Epidermal melanocyte (primary cell): Measurements from ENCODE around the gene DEPP1.

Source experiments
- DNase-seq: peaks from one replicate; pipeline ENCODE4 v3.0.0; 2011; ENCODE audit warnings: low spot score; ENCODE audit not compliant: insufficient read length

The DEPP1 gene

DNA sequence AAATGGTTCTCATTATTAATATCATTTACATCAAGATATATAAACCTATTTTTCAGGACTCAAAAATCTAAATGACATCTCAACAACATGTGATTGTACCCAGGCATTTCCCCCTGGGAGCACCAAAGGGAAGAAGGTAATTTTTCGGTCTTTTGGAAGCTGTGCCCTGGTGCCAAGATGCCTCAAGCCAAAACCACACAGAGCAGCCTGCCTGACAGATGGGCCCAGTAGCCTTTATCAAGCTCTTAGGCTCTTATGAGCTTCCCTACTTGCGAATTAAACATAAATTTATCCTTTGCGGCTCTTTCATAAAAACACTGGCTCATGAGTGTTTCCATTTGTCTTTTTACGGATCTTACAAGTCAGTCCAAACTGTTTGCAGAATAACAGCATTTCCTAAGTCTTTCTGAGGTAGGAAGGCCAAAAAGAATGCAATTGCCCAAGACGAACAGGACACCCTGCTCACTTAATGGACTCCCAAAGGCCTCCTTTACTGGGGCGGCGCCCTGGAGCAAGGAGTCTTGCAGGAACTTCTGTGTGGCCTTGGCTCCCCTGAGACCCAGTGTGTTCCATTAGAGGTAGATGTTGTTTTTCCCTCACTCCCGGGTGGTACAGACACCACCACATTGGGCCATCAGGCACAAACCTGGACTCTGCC lies 23.1 kb downstream of the DEPP1 start:
- DNase-seq = no peak

DNA sequence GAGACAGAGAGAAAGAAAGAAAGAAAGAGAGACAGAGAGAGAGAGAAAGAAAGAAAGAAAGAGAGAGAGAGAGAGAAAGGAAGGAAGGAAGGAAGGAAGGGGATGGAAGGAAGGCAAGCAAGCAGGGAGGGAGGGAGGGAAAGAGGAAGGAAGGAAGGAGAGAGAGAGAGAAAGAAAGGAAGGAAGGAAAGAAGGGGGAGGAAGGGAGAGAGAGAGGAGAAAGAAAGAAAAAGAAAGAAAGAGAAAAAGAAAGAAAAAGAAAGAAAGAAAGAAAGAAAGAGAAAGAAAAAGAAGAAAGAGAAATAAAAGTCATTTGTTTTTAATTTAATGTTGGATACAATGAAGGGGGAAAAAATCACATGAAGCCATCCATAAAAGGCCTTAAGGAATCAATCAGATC lies 23.6 kb downstream of the DEPP1 start:
- no peak for DNase-seq

DNA sequence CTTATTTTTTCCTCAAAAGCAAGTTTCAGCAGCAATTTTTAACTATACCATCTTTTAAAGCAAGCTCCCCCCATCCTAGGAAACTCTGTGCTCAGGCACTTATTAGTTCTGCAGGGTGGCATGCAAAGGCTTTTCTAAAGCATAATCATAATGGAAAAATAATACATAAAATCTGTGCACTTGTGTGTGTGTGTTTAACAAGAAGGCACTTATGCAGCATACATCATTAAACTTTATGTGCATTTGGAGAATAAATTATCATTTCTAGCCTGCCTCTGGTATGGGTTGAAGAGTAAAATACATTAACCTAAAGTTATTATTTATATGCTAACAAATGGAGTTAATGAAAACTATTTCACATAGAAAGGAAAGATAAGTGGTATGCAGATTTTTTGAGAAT lies 24.6 kb downstream of the DEPP1 start:
- no peak for DNase-seq

DNA sequence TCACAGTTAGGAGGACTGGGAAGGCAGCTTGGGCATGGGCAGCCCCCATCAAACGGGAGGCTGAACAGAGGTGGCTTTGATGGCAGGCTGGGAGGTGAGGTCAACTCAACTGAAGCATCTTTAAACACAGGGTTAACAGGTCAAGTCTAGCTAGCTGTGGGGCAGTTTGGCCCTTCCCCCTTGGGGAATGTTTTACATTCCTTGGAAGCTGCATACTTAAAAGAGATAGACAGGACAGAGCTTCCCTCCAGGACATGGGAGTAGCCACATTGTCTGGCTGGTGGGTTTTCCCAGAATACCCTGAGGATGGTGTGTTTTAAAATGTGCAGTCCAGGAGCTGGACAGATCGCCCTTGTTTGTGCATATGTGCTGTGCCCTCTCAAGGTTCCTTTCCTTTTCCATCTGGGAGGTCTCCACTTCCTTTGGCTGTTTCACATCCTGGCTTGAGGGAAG lies 25.8 kb downstream of the DEPP1 start:
- no peak for DNase-seq

DNA sequence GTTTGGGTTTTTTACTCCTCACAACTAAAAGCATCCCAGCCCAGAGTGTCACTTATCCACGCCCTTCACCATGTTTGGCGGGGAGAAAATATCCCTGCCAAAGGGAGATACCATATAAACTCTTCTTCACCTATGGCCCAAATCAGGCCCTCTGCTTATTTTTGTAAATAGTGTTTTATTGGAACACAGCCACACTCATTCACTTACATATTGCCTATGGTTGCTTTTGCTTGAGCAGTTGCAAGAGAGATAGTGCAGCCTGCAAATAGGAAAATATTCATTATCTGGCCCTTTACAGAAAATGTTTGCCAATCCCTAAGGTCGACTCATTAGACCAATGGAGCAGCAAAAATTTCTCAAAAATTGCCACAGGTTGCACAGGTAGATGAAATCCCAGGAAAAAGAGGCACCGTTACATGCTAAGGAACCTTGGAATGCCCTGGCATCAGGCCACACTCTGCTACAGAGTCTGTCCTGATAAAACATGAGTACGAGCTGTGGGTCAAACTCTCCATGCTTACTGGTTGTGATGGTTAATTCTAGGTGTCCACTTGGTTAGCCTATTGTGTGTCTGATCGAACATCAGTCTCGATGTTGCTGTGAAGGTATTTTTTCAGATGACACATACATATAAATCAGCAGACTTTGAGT lies 26.9 kb downstream of the DEPP1 start:
- no peak for DNase-seq

DNA sequence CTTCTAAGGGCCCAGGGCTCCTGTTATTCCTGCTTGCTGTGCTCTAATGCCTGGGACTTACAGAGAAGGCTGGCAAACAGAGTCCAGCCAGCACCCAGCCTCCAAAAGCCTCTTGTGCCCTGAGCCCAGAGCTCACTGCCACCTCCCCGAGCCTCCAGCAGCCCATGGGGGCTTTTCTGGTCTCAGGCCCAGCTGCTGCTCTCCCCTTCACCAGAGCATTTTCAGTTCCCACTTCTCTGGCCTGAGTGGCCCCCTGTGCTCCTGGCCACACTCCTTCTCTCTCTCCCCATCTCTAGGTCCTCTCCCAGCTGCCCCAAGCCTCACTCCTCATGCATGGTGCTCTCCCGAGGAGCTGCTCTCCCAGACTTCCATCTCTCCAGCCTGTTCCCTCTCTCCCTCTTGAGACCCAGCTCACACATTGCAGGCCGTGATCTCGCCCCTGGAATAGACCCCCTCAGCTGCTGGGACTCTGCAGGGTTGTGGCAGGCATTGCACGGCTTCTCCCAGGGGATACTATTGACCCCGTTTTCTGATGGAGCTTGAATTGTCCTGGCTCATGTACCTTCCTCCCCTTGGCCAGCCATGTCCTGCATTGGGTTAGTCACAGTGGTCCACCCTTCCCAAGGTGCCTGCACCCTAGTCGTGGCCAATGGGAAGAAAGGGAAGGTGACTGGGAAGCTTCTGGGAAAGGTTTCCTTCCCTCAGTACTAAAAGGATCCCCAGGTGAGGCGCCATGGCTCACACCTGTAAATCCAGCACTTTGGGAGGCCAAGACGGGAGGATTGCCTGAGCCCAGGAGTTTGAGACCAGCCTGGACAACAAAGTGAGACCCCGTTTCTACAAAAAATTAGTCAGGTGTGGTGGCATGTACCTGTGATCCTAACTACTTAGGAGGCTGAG lies 28.0 kb downstream of the DEPP1 start:
- DNase-seq = no peak

DNA sequence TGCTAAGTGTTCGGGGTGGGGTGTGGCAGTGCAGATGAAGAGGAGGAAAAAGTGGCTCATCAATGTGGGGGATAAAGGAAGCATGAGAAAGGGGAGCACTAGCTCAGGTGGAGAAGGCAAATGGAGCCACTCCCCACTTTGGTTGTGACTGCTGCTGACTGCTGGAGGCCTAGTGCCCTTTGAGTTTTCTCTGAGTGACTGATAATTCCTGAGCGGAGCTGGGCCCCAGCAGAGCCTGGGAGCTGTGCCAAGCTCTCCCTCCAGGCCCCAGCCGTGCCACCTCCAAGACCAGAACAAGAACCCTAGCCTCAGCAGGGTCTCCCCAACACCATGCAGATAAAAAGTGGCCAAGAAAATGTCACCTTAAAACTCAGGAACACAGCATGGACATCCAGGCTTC lies 28.7 kb downstream of the DEPP1 start:
- no peak for DNase-seq

DNA sequence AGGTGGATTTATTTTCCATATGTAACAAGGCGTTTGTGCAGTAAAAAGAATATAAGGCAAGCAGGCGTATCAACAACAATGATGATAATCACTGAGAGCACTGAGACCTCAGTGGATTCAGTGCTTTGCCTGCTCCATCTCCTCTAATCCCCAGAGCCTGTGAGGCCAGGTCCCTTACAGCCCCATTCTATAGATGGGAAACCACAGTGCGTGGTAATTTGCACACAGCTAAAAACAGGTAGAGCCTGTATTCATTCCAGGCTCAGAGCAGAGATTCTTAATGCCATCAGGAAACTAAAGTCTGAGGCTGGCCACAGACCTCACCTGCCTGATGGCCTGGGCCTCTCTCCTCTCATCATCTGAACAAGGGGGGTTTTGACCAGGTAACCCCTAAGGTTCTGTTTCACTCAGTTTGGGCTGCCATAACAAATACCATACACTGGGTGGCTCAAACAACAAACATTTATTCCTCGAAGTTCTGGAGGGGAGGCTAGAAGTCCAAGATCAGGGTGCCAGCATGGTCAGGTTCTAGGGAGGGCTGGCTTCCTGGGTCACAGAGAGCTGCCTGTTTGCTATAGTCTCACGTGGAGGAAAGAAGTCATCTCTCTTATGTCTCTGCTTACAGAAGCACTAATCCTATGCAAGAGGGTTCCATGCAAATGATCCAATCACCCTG lies 29.3 kb downstream of the DEPP1 start:
- no peak for DNase-seq

DNA sequence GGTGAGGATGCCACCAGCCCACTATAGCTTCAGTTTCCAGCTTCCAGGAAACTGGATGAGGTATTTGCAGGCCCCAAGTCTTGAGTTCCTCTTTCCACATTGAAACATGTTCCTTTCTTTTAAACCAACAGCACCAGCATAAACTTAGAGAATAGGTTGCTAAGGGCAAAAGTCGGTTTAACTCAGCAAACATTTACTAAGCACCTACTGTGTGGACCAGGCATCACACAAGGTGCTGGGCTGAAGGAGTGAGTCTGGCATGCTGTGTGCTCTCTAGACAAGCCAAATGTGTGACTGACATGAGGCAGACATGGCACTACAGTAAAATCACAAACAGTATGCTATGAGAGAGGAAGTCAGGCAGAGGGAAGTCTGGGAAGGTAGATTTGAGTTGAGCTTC lies 30.0 kb downstream of the DEPP1 start:
- DNase-seq = no peak

DNA sequence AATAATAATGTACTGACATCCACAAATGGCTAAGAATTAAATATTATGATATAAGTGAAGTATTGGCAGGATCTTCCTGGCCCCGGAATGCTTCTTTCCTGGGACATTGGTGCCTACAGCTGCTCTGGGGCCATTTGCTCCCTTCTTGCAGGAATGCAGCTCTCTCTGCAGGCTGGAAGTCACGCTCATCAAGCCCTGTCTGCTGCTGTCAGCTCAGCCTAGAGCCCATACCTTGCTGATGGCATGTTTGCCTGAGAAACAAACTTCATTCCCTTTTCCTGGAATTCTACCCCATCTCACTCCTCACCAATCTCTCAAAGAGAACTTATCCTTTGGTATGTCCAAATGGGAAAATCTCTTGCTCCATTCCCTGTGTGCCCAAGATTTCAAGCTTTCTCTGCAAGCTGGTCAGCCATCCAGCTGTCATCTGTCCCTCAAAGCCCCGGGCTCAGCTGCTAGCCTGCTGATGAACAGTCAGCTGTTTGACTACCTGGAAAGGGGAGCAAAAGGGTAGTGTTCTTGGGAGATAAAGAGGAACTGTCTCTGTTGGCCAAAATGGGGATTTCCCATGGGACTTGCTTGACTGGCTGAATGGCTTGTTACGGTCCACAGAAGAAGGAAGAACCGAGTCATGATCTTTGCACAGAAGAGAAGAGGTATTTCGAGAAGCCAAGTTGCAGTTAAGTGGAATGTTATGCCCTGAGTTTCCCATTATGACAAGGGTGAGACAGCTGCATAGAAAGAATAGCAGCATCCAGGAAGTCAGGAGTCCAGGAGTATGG lies 31.0 kb downstream of the DEPP1 start:
- no peak for DNase-seq

DNA sequence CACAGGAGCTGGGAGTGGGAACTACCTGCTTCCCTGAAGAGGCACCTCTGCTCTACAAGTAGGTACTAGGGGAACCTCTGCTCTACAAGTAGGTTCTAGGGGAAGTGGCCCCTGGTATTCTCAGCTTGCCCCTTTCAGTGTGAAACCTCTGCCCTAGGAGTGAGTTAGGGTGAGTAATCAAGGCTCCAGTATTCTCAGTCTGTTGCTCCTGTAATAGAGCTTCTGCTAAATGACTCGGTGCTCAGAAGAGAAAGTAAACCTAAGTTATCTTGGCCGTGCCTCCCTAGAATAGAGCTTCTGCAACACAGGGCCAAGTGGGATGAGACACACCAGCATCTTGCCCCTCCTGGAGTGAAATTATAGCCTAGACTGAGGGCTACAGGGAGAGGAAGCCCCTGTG lies 32.4 kb downstream of the DEPP1 start:
- no peak for DNase-seq

DNA sequence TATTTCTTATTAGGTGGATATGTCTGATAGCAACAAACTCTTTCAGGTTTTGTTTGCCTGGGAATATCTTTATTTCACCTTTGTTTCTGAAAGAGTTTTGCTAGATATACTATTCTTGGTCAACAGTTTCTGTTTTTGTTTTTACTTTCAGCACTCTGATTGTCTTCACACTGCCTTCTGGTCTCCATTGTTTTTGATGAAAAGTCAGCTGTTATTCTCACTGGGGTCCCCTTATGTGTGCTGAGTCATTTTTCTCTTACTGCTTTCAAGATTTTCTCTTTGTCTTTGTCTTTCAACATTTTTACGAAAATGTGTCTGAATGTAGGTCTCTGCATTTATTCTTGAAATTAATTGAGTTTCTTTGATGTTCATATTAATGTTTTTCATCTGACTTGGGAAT lies 34.3 kb downstream of the DEPP1 start:
- DNase-seq = no peak

DNA sequence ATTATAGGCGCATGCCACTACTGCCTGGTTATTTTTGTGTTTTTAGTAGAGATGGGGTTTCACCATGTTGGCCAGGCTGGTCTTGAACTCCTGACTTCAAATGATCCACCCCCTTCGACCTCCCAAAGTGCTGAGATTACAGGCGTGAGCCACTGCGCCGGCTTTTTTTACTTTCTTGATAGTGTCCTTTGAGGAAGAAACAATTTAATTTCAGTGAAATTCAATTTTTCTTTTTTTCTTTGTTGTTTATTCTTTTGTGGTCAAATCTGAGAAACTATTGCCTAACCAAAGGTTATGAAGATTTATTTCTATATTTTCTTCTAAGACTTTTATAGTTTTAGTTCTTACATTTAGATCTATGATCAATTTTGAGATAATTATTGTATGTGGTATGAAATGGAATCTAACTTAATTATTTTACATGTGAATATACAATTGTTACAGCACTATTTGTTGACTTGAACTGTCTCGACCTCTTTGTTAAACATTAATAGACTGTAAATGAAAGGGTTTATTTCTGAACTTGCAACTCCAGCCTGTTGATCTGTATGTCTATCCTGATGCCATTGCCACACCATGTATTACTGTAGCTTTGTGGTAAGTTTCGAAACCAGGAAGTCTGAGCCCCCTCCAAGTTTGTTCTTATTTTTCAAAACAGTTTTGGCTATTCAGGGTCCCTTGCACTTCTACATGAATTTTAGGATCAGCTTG lies 38.8 kb downstream of the DEPP1 start:
- no peak for DNase-seq

DNA sequence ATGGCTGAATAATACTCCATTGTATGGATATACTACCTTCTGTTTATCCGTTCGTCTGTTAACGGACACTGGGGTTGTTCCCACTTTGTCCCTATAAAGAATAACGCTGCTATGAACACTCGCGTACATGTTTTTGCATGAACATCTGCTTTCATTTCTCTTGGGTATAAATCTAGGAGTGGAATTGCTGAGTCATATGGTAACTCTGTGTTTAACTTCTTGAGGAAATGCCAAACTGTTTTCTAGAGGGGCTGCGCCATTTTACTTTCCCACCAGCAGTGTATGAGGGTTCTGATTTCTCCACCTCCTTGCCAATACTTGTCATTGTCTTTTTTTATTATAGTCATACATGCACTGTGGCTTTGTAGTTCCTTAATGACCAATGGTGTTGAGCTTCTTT lies 39.7 kb downstream of the DEPP1 start:
- no peak for DNase-seq

DNA sequence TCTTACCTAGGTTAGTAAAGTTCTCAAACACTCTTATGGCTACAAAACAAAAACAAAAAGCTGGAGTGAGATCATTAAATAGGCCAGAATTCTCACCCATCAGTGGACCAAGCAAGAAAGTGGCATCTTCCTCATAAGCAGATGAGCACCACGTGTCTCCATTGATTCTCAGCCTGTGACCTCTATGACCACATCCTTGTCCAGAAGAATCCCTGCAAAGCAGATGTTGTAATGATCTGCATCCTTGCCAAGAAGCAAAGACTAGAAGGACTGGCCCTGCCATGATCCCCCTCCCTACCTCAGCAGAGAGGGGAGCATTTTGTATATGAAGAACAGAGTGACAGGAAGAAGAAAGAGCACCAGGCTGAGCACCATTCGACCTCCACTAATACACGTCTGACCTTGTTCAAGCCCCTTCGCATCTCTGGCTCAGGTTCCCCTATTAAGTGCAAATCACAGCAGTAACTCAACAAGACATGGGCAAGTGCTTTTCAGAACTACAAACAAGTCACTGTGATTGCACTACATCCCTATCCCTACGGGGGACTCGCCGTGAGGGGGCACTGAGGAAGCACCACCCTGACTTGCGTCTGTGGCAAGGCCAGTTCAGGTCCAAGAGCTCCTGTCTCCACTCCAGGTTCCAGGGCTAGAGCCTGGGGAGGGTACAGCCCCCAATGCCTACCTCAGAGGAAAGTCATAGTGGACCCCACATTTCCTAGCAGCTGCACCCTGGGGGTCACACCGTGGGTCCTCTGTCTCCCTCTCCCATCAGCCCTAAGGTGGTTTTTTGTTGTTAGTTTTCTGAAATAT lies 41.2 kb downstream of the DEPP1 start:
- DNase-seq = no peak

DNA sequence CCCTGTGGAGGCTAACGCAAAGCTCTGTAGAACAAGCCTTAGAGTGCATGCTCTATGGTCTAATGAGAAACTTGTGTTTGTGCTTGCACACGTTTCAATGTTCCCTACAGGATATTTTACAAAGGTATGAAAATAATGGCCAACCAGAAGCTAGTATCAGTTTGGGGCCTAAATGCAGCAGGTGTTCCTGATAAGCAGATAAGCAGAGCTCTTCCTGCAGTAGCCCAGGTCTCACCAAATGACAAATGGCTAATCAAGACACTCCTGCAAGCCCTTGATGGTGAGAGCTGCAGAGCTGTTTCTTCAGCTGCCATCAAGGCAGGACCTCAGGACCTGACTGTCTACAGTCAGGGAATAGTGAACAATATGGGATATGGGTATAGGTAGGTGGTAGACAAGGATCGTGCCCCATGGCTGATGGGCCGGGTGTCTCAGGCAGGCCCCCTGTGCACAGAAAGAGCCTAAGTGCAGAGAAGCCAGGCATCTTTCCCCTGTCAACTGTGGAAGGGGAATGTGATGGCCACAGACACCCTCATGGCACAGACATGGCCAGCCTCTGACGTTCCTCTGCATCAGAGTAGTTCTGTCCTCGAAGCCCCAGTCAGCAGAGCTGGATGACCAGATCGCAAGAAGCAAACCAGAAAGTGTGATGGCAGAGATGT lies 42.2 kb downstream of the DEPP1 start:
- DNase-seq = no peak

DNA sequence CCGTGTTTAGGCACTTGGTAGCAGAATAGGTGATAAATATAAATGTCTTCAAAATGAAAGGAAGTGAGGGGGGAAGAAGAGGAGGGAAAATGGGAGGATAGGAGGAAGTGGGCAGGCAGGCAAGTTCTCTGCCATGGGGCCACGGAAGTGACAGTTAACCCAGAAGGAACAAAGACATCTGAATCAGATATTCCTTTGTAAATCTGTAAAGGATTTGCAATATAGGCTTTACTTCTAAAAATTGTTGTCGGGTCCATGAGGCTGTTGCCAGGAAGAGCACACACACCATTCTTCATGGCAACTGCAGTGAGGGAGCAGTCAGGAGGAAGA lies 42.7 kb downstream of the DEPP1 start:
- no peak for DNase-seq

DNA sequence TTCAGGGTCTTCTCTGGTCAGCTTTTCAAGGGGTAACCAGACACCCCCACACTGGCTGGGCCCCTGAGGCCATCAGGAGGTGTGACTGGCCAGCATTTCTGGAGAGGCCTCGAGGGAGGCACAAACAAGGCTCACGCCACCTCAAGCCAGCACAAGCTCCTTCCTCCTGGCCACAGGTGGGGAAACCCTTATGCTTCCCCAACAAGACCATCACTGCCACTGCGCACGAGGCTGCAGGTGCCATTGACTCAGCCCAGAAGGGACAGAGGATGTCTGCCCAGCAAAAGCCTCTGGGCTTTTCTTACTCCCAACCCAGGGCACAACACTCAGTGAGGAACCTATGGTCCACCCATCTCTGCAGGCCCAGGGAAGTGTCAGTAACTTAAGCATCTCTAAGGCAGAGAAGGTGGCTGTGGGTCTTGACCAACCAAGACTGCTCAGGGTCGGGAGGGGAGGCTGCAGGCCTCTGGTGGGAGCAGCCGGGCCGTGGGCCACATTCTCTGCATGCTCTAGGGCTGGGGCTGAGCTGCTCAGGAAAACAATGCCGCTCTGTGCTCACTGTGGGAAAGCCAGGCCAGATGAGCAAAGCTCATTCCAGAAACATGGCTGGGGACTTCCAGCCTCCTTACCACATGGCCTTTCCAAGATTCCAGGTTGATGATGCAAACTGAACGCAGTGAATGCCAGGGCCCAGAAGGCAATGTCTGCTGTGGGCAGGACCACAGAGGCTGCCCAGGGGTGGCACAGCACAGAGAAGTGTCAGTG lies 43.2 kb downstream of the DEPP1 start:
- DNase-seq = no peak
